ENCODE results near the gene ZNF143. TPM values are rescaled to one million over a fixed set of nuclear protein-coding genes. Genes with fewer than 3 reads are reported as not detected.

Gene ZNF143
- polyA plus RNA-seq, 1 donor from 2014 or later = 18.9 TPM

- peaks cover 12% of the 10 kb centered on the region for H3K79me2 ChIP-seq (replicated peaks; ENCODE audit: insufficient read depth, low read length)
- no peaks in the 10 kb centered on the region for H3F3A ChIP-seq (ENCODE audit: insufficient read depth, low read length, poor library complexity, severe bottlenecking)
- H4K20me1 ChIP-seq (ENCODE audit: insufficient read depth) = no peaks in the 10 kb centered on the region
- no peaks in the 10 kb centered on the region for H3K36me3 ChIP-seq (ENCODE audit: insufficient read depth, low read length)
- H2AFZ ChIP-seq (ENCODE audit: low read depth, low read length) = no peak overlapping the region
- no peak for TF ChIP-seq POLR2AphosphoS5 (IDR thresholded peaks at IDR 0.05)
- no peak for TF ChIP-seq MXI1 (conservative IDR thresholded peaks at IDR 0.05; ENCODE audit: poor library complexity, severe bottlenecking)
- no peak for TF ChIP-seq CTCF (IDR thresholded peaks at IDR 0.05; ENCODE audit: poor library complexity, severe bottlenecking)
- TF ChIP-seq, protein P1, sequence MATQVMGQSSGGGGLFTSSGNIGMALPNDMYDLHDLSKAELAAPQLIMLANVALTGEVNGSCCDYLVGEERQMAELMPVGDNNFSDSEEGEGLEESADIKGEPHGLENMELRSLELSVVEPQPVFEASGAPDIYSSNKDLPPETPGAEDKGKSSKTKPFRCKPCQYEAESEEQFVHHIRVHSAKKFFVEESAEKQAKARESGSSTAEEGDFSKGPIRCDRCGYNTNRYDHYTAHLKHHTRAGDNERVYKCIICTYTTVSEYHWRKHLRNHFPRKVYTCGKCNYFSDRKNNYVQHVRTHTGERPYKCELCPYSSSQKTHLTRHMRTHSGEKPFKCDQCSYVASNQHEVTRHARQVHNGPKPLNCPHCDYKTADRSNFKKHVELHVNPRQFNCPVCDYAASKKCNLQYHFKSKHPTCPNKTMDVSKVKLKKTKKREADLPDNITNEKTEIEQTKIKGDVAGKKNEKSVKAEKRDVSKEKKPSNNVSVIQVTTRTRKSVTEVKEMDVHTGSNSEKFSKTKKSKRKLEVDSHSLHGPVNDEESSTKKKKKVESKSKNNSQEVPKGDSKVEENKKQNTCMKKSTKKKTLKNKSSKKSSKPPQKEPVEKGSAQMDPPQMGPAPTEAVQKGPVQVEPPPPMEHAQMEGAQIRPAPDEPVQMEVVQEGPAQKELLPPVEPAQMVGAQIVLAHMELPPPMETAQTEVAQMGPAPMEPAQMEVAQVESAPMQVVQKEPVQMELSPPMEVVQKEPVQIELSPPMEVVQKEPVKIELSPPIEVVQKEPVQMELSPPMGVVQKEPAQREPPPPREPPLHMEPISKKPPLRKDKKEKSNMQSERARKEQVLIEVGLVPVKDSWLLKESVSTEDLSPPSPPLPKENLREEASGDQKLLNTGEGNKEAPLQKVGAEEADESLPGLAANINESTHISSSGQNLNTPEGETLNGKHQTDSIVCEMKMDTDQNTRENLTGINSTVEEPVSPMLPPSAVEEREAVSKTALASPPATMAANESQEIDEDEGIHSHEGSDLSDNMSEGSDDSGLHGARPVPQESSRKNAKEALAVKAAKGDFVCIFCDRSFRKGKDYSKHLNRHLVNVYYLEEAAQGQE (IDR thresholded peaks at IDR 0.05; ENCODE audit: borderline replicate concordance) = no peak
- TF ChIP-seq TAF1 (IDR thresholded peaks at IDR 0.05; ENCODE audit: low read depth) = no peak
- TF ChIP-seq SMC3 (conservative IDR thresholded peaks at IDR 0.05; ENCODE audit: poor library complexity) = no peak
- TF ChIP-seq EZH2 (IDR thresholded peaks at IDR 0.05; ENCODE audit: borderline replicate concordance, insufficient read depth, low read length, poor library complexity, severe bottlenecking) = no peak
- TF ChIP-seq EP300 (conservative IDR thresholded peaks at IDR 0.05; ENCODE audit: poor library complexity, severe bottlenecking) = no peak
- no peak for TF ChIP-seq RAD21 (conservative IDR thresholded peaks at IDR 0.05)
- no peaks in the 10 kb centered on the region for H3K9me2 ChIP-seq (ENCODE audit: insufficient read depth, low read length)
- no peak overlapping the region for H3K9ac ChIP-seq (ENCODE audit: low read length)
- no peaks in the 10 kb centered on the region for H3K27me3 ChIP-seq (ENCODE audit: insufficient read depth, low read depth, low read length)
- H3K4me2 ChIP-seq (ENCODE audit: low read length) = no peak overlapping the region
- H3K9me3 ChIP-seq (ENCODE audit: low read length) = no peaks in the 10 kb centered on the region
- no peak overlapping the region for H3K27ac ChIP-seq (ENCODE audit: low read length)
- H3K4me3 ChIP-seq (ENCODE audit: low read length) = no peak overlapping the region
Observed at GRCh38 chr11:9570313-9571025, 109.7 kb downstream of the ZNF143 start.

GRCh38 chr11:9571071-9571762 lies 110.4 kb downstream of the ZNF143 start:
- H2AFZ ChIP-seq (ENCODE audit: low read depth, low read length) = no peak overlapping the region
- H3K36me3 ChIP-seq (ENCODE audit: insufficient read depth, low read length) = no peaks in the 10 kb centered on the region
- H3K4me3 ChIP-seq (ENCODE audit: low read length) = no peak overlapping the region
- no peaks in the 10 kb centered on the region for H3K9me3 ChIP-seq (ENCODE audit: low read length)
- no peaks in the 10 kb centered on the region for H3K27me3 ChIP-seq (ENCODE audit: insufficient read depth, low read depth, low read length)
- no peak for TF ChIP-seq CTCF (IDR thresholded peaks at IDR 0.05; ENCODE audit: poor library complexity, severe bottlenecking)
- TF ChIP-seq EP300 (conservative IDR thresholded peaks at IDR 0.05; ENCODE audit: poor library complexity, severe bottlenecking) = no peak
- TF ChIP-seq RAD21 (conservative IDR thresholded peaks at IDR 0.05) = no peak
- no peak for TF ChIP-seq TAF1 (IDR thresholded peaks at IDR 0.05; ENCODE audit: low read depth)
- TF ChIP-seq POLR2AphosphoS5 (IDR thresholded peaks at IDR 0.05) = no peak
- TF ChIP-seq, protein P1 (IDR thresholded peaks at IDR 0.05; ENCODE audit: borderline replicate concordance) = no peak
- no peak for TF ChIP-seq SMC3 (conservative IDR thresholded peaks at IDR 0.05; ENCODE audit: poor library complexity)
- H4K20me1 ChIP-seq (ENCODE audit: insufficient read depth) = no peaks in the 10 kb centered on the region
- H3F3A ChIP-seq (ENCODE audit: insufficient read depth, low read length, poor library complexity, severe bottlenecking) = no peaks in the 10 kb centered on the region
- no peaks in the 10 kb centered on the region for H3K9me2 ChIP-seq (ENCODE audit: insufficient read depth, low read length)
- H3K79me2 ChIP-seq (replicated peaks; ENCODE audit: insufficient read depth, low read length) = peaks cover 19% of the 10 kb centered on the region
- H3K27ac ChIP-seq (ENCODE audit: low read length) = no peak overlapping the region
- H3K4me2 ChIP-seq (ENCODE audit: low read length) = no peak overlapping the region
- no peak overlapping the region for H3K9ac ChIP-seq (ENCODE audit: low read length)

Data from neural cell (in vitro differentiated cells).